LoVo (cell line): ENCODE data around the gene VSNL1.

Source experiments
- DNase-seq: peaks from one replicate; pipeline ENCODE4 v3.0.0-alpha.2; 2016; ENCODE audit warnings: low spot score

VSNL1 gene

GRCh38 chr2:17583166-17583565, 42.7 kb downstream of the VSNL1 start:
- DNase-seq: no peak

- no peak for DNase-seq
These were observed 43.1 kb downstream of the VSNL1 start for GRCh38 chr2:17583646-17584045.

- DNase-seq: no peak
These were observed 44.2 kb downstream of the VSNL1 start for GRCh38 chr2:17584689-17585088.

- no peak for DNase-seq
These were observed 47.0 kb downstream of the VSNL1 start for GRCh38 chr2:17587469-17587868.

- DNase-seq: no peak
These were observed 47.5 kb downstream of the VSNL1 start for GRCh38 chr2:17588031-17588430.

- DNase-seq: no peak
These were observed 49.0 kb downstream of the VSNL1 start for GRCh38 chr2:17589406-17590035.

- DNase-seq: no peak
These were observed 49.9 kb downstream of the VSNL1 start for GRCh38 chr2:17590342-17590911.

- no peak for DNase-seq
These were observed 51.4 kb downstream of the VSNL1 start for GRCh38 chr2:17591846-17592245.

GRCh38 chr2:17592731-17593409, 52.4 kb downstream of the VSNL1 start:
- no peak for DNase-seq

GRCh38 chr2:17593445-17593840, 52.9 kb downstream of the VSNL1 start:
- no peak for DNase-seq

- DNase-seq: no peak
These were observed 53.5 kb downstream of the VSNL1 start for GRCh38 chr2:17593841-17594491.

- no peak for DNase-seq
These were observed 54.3 kb downstream of the VSNL1 start for GRCh38 chr2:17594533-17595401.

GRCh38 chr2:17599617-17600016, 59.1 kb downstream of the VSNL1 start:
- peak; percentile 42 for DNase-seq

- DNase-seq: no peak
These were observed 60.2 kb downstream of the VSNL1 start for GRCh38 chr2:17600556-17601204.

GRCh38 chr2:17604050-17604449, 63.6 kb downstream of the VSNL1 start:
- no peak for DNase-seq

GRCh38 chr2:17605696-17606095, 65.2 kb downstream of the VSNL1 start:
- DNase-seq: no peak

- DNase-seq: no peak
These were observed 66.4 kb downstream of the VSNL1 start for GRCh38 chr2:17606851-17607250.

- DNase-seq: no peak
These were observed 66.9 kb downstream of the VSNL1 start for GRCh38 chr2:17607379-17607778.

GRCh38 chr2:17608251-17608650, 67.8 kb downstream of the VSNL1 start:
- DNase-seq: no peak

- no peak for DNase-seq
These were observed 70.0 kb downstream of the VSNL1 start for GRCh38 chr2:17610521-17610920.

- no peak for DNase-seq
These were observed 70.5 kb downstream of the VSNL1 start for GRCh38 chr2:17611036-17611435.
